Stimulated activated CD8-positive, alpha-beta memory T cell treated with anti-CD3 and anti-CD28 coated beads, Interleukin-7, amount 100 ng/mL, for 24 hours (primary cell): ENCODE results near the gene ZSCAN25.
"Not testable (repeated sequence)": the region's sequence is repeated elsewhere in the genome, so short reads cannot be mapped to it uniquely, and the experiment has no call there.

Source experiments
- DNase-seq: peaks from one replicate; pipeline ENCODE4 v3.0.0-alpha.2; 2020; ENCODE audit warnings: low read depth

ZSCAN25 gene

DNA sequence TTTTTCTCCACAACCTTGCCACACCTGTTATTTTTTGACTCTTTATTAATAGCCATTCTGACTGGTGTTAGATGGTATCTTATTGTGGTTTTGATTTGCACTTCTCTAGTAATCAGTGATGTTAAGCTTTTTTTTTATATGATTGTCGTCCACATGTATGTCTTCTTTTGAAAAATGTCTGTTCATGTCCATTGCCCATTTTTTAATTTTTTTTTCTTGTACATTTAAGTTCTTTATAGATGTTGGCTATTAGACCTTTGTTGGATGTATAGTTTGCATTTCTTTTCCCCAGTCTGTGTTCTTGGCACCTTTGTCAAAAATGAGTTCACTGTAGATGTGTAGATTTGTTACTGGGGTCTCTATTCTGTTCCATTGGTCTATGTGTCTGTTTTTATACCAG is 28.8 kb downstream of the ZSCAN25 start:
- no peak for DNase-seq

DNA sequence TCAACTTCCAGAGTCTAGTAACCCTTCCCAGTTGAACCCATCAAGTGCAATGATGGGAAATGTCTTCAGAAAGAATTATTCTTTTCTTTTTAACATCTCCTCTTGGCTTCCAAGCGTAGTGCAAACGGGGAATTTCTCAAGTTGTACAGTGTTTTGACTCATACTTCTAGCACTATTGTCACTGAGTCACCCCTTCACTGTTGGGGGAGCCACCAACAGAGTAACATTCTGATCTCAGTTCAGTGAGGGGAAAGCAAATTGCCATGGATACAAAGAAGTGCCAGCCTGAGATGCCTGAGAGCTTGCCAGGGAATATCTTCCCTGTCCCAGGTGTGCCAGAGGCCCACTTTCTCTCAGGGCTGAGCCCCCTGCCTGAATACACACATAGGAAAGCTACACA is 32.1 kb downstream of the ZSCAN25 start:
- no peak for DNase-seq

GRCh38 chr7:99651290-99651689 is 34.5 kb downstream of the ZSCAN25 start:
- no peak for DNase-seq

GRCh38 chr7:99652671-99653070 is 35.9 kb downstream of the ZSCAN25 start:
- no peak for DNase-seq

DNA sequence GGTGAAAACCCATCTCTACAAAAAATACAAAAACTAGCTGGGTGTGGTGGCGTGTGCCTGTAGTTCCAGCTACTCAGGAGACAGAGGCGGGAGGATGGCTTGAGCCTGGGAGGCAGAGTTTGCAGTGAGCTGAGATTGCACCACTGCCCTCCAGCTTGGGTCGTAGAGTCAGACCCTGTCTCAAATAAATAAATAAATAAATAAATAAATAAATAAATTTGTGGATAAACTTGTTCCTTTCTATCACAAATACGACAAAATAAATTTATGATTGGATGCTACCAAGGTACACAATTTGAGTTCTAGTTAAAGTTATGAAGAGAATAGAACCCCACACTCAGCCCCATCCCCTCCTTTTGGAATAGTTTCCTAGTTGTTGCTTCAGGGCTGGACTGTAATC is 36.5 kb downstream of the ZSCAN25 start:
- not testable (repeated sequence) for DNase-seq

DNA sequence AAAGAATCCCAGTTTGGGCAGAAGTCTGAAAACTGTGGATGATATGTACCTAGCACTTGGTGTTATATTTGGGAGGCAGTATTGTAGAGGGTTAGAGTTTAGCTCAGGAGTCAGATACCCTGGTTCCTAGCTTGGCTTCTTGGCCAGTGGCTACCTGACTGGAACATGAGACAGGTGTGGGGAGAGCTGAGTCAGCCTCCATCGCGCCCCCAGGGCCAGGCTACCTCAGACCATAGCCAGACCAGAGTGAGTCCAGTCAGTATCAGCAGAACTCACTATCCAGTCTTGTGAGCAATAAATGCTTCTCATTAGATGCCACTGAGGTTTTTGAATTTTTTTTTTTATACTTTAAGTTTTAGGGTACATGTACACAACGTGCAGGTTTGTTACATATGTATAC is 37.0 kb downstream of the ZSCAN25 start:
- no peak for DNase-seq

DNA sequence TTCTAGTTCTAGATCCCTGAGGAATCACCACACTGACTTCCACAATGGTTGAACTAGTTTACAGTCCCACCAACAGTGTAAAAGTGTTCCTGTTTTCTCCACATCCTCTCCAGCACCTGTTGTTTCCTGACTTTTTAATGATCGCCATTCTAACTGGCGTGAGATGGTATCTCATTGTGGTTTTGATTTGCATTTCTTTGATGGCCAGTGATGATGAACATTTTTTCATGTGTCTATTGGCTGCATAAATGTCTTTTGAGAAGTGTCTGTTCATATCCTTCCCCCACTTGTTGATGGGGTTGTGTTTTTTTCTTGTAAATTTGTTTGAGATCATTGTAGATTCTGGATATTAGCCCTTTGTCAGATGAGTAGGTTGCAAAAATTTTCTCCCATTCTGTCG is 37.9 kb downstream of the ZSCAN25 start:
- not testable (repeated sequence) for DNase-seq

DNA sequence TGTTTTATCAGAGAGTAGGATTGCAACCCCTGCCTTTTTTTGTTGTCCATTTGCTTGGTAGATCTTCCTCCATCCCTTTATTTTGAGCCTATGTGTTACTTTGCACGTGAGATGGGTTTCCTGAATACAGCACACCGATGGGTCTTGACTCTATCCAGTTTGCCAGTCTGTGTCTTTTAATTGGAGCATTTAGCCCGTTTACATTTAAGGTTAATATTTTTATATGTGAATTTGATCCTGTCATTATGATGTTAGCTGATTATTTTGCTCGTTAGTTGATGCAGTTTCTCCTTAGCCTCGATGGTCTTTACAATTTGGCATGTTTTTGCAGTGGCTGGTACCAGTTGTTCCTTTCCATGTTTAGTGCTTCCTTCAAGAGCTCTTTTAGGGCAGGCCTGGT is 41.1 kb downstream of the ZSCAN25 start:
- not testable (repeated sequence) for DNase-seq

DNA sequence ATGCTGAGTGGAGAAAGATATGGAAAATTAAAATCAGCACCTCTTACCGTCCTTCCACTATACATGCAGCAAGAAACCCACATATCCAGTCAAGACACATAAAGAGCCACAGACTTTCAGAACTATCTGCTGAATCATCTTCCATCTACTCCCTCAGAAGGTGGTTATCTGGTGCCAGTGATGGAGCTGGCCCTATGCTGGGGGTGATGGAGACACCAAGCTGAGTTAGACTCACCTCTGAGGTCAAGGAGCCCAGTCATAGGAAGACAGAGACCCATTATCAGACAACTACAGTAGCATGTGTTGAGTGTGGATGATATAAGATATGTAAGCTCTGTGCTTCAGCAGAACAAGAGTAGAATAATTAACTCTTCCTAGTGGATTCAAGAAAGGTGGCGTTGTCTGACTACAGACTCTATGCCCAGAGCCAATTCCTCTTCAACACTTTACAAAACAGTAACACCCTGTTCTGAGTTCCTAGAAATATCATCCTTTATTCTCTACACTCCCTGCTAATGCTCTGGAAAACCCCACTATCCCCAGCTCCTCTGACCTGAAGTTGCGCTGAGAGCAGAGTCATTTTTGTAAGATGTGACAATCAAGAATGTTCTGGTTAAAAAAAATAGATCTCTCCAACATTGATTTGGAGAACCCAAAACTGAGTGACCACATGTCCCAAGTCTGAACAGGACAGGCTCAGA is 48.7 kb downstream of the ZSCAN25 start:
- DNase-seq: no peak

- DNase-seq: no peak
These were observed 49.3 kb downstream of the ZSCAN25 start for GRCh38 chr7:99666013-99666395.

DNA sequence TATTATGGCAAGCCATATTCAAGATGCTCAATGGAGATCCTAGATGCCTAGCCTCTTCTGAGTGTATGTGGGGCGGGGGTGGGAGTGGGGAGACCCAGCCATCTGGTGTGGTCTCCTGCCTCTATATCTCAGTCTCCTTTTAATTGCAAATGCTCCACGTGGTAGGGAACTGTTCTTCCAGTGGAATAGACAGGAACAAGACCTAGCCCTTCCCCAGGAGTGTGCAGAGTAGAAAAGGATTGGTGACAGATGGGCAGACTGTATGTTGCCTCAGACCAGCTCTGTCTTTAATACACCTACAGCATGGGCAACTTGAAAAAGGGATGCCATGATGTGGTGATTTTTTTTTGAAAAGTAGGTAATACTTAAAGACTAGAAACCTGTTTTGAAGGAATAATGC is 50.4 kb downstream of the ZSCAN25 start:
- no peak for DNase-seq

GRCh38 chr7:99668541-99668940 is 51.8 kb downstream of the ZSCAN25 start:
- no peak for DNase-seq

- no peak for DNase-seq
These were observed 53.0 kb downstream of the ZSCAN25 start for GRCh38 chr7:99669782-99670181.

- DNase-seq: no peak
These were observed 55.8 kb downstream of the ZSCAN25 start for GRCh38 chr7:99672573-99672972.

DNA sequence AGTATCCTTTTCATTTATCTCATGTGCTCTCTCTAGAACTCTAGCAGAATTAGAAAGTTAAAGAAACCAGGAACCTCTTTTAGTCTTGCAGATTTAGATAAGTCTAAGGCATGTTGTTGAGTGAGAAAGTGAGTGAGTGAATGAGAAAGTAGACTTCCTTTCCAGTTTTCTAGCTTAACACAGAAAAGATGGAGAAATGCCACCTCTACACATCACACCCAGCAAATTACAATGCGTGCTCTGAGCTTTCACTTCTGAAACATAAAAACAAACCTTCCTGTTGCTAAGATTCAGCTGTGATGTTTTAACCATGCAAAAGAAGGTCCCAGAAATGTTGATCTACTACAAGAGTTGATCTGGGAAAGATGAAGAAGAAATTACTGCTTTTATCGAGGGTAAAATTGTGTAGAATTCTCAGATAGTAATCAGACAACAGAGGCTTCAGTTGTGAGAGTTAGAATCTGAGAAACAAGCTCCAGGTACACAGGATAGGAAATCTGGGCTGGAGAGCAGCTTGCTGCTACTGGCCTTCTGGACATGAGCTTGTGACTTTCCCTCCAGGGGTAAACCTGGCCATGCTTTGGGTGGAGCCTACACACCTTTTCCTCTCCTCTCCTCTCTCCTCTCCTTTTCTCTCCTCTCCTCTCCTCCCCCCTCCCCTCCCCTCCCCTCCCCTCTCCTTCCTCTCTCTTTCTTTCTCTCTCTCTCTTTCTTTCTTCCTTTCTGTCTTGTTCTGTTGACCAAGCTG is 58.4 kb downstream of the ZSCAN25 start:
- no peak for DNase-seq

- no peak for DNase-seq
These were observed 60.4 kb downstream of the ZSCAN25 start for GRCh38 chr7:99677013-99677647.

GRCh38 chr7:99677648-99678045 is 60.9 kb downstream of the ZSCAN25 start:
- no peak for DNase-seq

- DNase-seq: no peak
These were observed 62.3 kb downstream of the ZSCAN25 start for GRCh38 chr7:99679032-99679399.

- no peak for DNase-seq
These were observed 62.9 kb downstream of the ZSCAN25 start, which contains the start of gene CYP3A5 for GRCh38 chr7:99679400-99680191. Gene CYP3A5 (minus strand): TSS chr7:99679996. CDS start chr7:99679896, 100 bp downstream.
